Measurements from ENCODE around the gene HMGN4. TPM values are rescaled to one million over a fixed set of nuclear protein-coding genes. Genes with fewer than 3 reads are reported as not detected.

Gene HMGN4
- total RNA-seq, 1 experiment from 2014 or later = 54.8 TPM

GRCh38 chr6:26553635-26554446 is 15.7 kb downstream of the HMGN4 start:
- H3K9ac ChIP-seq (ENCODE audit: low read length) = no peak overlapping the region

GRCh38 chr6:26554447-26554696 is 16.2 kb downstream of the HMGN4 start:
- Histone ChIP-seq H3F3A (ENCODE audit: low read length, unreplicated experiment) (no peaks in the 10 kb centered on the region), H3K9me2 (replicated peaks; ENCODE audit: low read length) (no peaks in the 10 kb centered on the region), H3K4me2 (ENCODE audit: low read length) (peak overlapping the region; percentile 91), H3K36me3 (ENCODE audit: low read depth, low read length) (no peaks in the 10 kb centered on the region), H3K9ac (ENCODE audit: low read length) (no peak overlapping the region), H4K20me1 (ENCODE audit: low read length) (no peaks in the 10 kb centered on the region), H3K27me3 (ENCODE audit: low read length) (no peaks in the 10 kb centered on the region), H3K79me2 (ENCODE audit: low read length) (no peaks in the 10 kb centered on the region), H3K27ac (ENCODE audit: low read length) (no peak overlapping the region), H2AFZ (ENCODE audit: low read length) (peak overlapping the region; percentile 53), H3K9me3 (ENCODE audit: low read length) (no peaks in the 10 kb centered on the region), H3K4me1 (ENCODE audit: insufficient read depth, low read length) (peaks cover 15% of the 10 kb centered on the region), H3K4me3 (ENCODE audit: low read length) (peak overlapping the region; percentile 93)
- TF ChIP-seq CTCF (conservative IDR thresholded peaks at IDR 0.05; ENCODE audit: low read depth, low read length) = no peak
- TF ChIP-seq EZH2phosphoT487 (IDR thresholded peaks at IDR 0.05; ENCODE audit: borderline replicate concordance, low read length) = no peak
- no peak for TF ChIP-seq EZH2 (IDR thresholded peaks at IDR 0.05; ENCODE audit: low read length, unreplicated experiment)
- DNase-seq (peak; percentile 23), ATAC-seq (no peak)
- CTCF ChIA-PET = no interaction called here
- POLR2A ChIA-PET (ENCODE audit: unreplicated experiment) = interaction anchor here (0.6 kb wide), 1 partner anchor 1361 kb away, joined by 4 read pairs; no protein-coding TSS in a partner anchor
- intact Hi-C loops (cut with micrococcal nuclease) = no loop called here
- BruUV-seq (replicated peaks) = no TSS peak

More at GRCh38 chr6:26553635-26554446, 15.7 kb downstream of the HMGN4 start:
- ChIA-PET POLR2A (ENCODE audit: unreplicated experiment) (interaction anchor here (0.6 kb wide), 1 partner anchor 1361 kb away, joined by 4 read pairs; no protein-coding TSS in a partner anchor), CTCF (interaction anchor here (0.6 kb wide), 1 partner anchor 561 kb away, joined by 4 read pairs; no protein-coding TSS in a partner anchor)
- Histone ChIP-seq H3K27me3 (ENCODE audit: low read length) (no peaks in the 10 kb centered on the region), H3K4me3 (ENCODE audit: low read length) (peak overlapping the region; percentile 93), H2AFZ (ENCODE audit: low read length) (0 out of 2 replicates have a peak overlapping the region, but pooled peaks have one; percentile 17), H3F3A (ENCODE audit: low read length, unreplicated experiment) (no peaks in the 10 kb centered on the region), H3K9me3 (ENCODE audit: low read length) (no peaks in the 10 kb centered on the region), H3K79me2 (ENCODE audit: low read length) (no peaks in the 10 kb centered on the region), H3K4me2 (ENCODE audit: low read length) (peak overlapping the region; percentile 91), H3K9me2 (replicated peaks; ENCODE audit: low read length) (no peaks in the 10 kb centered on the region), H3K36me3 (ENCODE audit: low read depth, low read length) (no peaks in the 10 kb centered on the region), H4K20me1 (ENCODE audit: low read length) (no peaks in the 10 kb centered on the region), H3K4me1 (ENCODE audit: insufficient read depth, low read length) (peaks cover 15% of the 10 kb centered on the region), H3K27ac (ENCODE audit: low read length) (peak overlapping the region; percentile 62)
- no TSS peak for BruUV-seq (replicated peaks)
- intact Hi-C loops (cut with micrococcal nuclease) = loop anchor here (1.0 kb wide), 1 partner anchor 16 kb away; the partner anchor contains the start of gene HMGN4
- TF ChIP-seq CTCF (conservative IDR thresholded peaks at IDR 0.05; ENCODE audit: low read depth, low read length) (no peak), EZH2phosphoT487 (IDR thresholded peaks at IDR 0.05; ENCODE audit: borderline replicate concordance, low read length) (no peak), EZH2 (IDR thresholded peaks at IDR 0.05; ENCODE audit: low read length, unreplicated experiment) (no peak)
- DNase-seq (peak; percentile 95), ATAC-seq (peak; percentile 63)
